ENCODE data around the gene SIVA1.
A peak's percentile ranks its signal among the peaks of the same experiment; 100 is the strongest.

SIVA1 gene

GRCh38 chr14:104786726-104787675 is 34.1 kb downstream of the SIVA1 start:
- no peak for DNase-seq

- DNase-seq: no peak
Observed at GRCh38 chr14:104787736-104788135, 34.8 kb downstream of the SIVA1 start.

- DNase-seq: peak; percentile 80
Observed at GRCh38 chr14:104788161-104788818, 35.3 kb downstream of the SIVA1 start.

DNA sequence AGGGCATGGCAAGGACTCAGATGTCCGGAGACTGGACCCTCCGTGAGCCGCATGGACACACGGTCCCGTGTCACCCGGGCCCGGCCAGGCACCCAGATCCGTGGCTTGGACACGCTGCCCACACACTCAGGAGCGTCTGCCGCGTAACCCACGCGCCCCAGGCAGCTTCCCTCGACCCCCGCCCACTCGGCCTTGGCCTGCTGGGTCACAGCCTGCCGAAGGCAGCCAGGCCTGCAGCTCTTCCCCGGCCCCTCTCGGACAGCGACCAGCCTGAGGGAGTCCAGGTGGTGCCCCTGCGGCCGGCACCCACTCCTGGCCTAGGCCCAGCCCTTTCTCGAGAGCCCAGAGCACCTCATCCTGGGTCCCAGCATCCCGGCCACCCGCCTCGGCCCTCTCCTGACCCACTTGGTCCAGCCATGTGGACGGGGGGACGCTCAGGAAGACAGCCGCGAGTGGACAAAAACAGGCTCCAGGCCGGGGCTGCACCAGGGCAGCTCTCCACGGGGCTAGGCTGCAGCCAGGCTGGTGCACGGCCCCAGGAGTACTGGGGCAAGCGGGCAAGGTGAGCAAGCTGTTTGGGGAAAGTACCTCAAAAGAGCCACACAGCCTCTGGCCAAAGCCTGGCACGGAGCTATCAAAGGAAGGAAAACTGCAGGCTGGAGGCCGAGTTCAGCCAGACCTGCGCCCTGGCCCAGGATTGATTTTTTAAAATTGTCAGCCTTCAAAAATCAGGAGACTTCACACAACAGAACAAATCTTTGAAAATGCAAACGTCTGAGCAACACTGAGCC is 36.1 kb downstream of the SIVA1 start:
- no peak for DNase-seq

DNA sequence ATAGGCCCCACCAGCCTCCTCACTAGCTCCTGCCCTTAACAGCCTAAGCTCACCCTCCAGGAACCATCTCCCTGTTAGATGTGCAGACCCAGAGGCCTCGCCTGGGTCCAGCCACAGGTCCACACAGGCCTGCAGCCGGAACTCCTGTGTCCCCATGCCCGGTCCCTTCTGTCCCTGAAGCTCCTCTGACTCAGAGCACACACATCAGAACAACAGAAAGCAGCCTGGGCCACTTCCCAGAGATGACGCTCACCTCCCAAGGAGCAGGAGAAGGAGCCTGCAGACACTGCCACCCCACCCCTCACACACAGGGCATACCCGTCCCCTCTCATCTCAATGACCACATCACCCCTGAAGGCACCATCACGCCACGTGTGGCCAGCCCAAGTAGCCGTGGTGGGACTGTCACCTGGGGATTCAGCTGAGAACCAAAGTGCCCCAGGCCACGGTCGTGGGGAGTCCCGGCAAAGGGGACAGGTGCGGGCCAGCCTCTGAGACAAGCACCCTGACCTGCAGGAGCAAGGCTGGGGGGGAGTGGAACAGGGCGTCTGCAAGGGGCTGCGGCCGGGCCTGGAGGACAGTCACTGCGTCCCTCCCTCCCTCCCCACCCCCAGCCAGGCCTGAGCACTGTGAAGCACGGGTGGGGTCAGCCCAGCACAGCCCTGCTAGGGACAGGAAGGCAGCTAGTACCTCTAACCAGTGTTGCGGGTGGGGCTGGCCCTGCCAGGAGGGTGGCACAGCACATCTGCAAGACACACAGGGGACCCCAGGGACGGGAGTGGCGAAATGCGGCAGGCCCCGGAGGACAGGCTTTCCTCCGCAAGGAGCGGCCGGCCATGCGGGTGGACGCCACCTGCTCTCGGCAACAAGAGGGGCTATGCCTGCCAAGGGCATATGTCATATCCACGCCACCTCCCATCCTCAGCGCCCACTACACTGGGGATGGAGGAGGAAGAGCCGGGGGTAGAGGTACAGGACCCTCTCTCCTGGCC is 37.1 kb downstream of the SIVA1 start:
- no peak for DNase-seq

DNA sequence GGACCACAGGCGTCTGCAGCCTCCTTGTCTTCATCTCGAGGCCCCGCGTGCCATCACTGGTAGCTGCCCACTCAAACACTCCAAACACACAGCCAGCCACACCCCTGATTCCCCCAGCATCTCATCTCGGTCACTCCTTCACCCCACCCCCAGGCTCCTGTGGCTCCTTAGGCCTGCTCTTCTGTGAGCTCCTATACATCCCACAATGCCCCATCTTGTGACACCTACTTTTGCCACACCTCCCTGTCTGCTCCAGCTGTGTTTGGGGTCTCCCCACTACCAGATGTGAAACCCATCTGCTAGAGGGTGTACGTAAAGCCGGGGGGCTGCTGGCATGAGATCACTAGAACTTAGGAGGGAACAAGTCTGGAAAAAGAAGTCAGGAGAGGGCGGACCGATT is 38.5 kb downstream of the SIVA1 start:
- no peak for DNase-seq

- DNase-seq: no peak
Observed at GRCh38 chr14:104792101-104792884, 39.3 kb downstream of the SIVA1 start.

- no peak for DNase-seq
Observed at GRCh38 chr14:104792945-104793702, 40.2 kb downstream of the SIVA1 start.

- DNase-seq: no peak
Observed at GRCh38 chr14:104793703-104793959, 40.7 kb downstream of the SIVA1 start.

DNA sequence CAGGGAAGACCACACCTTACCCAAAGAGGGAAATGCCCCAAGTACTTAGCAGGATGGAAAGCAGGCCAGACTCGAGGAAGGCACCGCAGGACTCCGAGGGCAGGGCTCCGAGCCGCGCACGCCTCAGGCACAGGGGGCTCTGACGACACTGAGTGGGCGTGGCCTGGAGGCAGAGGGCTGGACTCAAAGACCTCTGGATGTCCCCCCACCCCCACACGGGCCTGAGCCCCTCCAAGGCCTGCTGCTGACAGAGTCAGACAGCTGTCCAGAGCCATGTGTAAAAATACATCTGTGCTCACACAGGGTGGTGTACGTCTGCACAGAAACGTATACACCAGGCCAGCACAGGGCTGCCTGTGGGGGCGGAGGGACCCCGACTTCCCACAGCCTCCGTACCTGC is 41.2 kb downstream of the SIVA1 start:
- no peak for DNase-seq

DNA sequence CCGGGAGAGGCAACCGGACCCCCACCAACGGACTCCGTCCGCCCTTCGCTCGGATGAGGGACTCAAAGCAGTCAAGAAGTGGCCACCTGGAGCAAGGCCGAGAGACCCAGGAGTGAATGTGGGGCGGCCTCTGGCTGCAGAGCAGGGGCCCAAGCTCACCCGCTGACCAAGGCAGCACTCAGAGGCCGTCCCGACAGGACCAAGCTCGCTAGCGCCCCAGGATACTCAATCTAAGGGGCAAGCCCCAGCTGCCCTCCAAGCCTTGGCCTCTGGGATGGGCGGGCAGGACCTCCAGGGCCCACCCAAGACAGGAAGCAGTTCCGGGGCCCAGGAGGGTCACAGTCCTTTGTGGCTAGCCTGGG is 41.7 kb downstream of the SIVA1 start:
- no peak for DNase-seq

GRCh38 chr14:104794993-104795780 is 42.2 kb downstream of the SIVA1 start, which contains the start of gene AKT1:
Gene AKT1, minus strand, starts transcription at chr14:104795748. Its CDS starts 3,105 bp downstream, at chr14:104792643.
- DNase-seq: no peak

DNA sequence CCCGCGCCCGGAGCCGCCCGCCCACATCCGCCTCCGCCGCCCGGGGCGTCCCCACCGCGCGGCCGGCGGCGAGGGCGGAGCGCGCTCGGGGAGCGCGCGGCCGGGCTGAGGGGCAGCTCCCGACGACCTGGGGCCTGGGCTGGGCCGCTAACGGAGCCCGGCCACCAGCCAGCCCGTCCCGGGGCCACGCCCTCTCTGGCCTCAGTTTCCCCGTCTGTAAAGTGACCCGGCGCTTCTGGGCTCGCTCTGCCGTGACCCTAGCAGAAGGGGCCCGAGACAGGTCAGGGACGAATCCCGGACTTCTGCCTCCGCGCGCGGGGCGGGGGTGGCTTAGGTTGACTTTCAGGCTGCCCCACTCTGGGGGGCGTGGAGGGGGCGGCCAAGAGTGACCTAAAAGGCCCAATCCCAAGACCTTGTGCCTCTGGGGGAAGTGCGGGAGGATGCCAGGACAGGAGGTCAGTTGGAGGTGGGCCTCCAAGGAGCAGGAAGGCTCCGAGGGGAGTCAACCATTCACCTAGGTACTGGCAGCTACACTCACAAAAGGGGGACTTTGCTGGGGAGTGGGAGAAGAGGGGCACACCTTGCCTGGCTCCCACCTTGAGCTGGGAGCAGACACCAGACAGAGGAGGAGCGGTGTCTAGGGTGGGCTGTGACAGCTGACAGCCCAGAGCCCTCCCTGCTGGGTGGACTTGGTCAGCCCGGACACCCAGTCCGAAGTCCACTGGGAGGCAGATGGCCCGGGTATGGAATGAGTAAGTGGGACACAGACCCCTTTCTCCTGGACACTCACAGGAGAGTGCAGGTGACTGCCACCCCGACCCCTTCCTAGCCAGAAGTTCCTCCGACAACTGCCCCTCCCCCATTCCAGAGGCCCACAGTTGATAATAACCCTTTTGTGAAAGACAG is 43.1 kb downstream of the SIVA1 start:
- DNase-seq: no peak

DNA sequence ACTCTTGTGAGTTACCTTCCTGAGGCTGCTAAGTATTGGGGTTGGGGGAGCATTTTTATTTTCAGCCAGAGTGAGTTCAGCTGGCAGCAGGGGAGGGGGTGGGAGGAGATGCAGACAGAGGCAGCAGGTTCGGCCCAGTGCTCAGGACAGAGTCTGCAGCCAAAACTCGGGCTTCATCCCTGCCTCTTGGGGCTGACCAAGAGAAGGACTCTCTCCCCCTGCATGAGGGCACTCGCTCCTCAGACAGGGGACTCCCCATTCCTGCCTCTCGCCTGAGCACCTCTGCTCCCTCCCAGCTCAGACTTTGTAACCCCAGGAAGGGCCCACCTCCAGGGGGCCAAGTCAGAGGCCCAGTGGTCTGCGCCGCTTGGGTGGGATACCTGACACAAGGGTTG is 43.7 kb downstream of the SIVA1 start:
- DNase-seq: no peak

DNA sequence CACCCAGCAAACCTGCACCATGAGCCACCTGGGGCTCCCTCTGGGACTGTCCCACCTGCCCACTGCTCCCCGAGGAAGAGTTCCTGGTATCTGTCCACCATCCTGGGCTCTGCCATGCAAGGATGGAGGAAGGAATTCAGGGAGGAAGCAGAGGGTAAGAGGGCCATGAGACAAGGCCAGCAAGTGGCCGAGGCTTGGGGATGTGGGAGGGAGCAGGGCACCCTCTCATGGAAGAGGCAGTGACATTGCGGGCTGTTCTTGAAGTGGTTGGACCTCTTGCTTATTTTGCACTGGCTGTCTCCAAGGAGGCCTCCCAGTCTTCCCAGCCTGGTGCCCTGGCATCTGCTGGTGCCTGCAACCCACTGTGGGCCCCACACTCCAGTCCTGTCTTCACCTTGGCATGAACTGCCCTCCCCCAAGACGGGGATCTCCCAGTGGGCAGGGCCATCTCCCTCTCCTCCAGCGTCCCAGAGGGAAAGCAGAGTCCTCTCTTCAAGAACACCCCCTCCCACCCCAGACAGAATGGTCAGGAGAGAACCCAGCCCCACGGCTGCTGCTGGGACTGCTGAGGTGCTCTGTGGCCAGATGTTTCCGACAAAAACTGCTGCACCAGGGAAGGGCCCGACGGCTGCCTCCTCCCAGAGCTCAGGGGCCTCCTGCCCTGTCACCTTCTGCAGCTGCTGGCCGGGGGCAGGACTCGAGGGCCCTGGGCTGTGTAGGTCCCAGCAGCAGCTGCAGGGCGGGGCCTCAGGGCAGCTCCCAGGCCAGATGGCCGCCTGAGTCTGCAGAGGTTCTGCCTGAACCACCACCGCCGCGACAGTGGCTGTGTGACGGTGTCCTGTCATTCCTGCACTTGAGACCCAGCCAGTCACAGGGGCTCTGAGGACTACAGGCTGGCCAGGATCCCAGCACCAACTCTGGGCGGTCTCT is 44.4 kb downstream of the SIVA1 start:
- DNase-seq: peak; percentile 40

GRCh38 chr14:104798300-104799243 is 45.6 kb downstream of the SIVA1 start:
- DNase-seq: no peak
